Gastroesophageal sphincter (tissue), 3 donors: ENCODE measurements around the gene SND1.

Experiments used
- CTCF ChIP-seq, 4 experiments: fragments of 200-600 bp in 2 of 4; fragments of 450-650 bp in 2 of 4; sonication (generic) in 1 of 4; IDR thresholded peaks; one replicate each; pipeline ENCODE4 v1.5.1; 2017 to 2019; ENCODE audit warnings: antibody characterized with exemption in 4 of 4, mild to moderate bottlenecking in 2 of 4, moderate library complexity in 2 of 4
- EP300 ChIP-seq: sonication (generic); formaldehyde crosslinking; IDR thresholded peaks from one replicate; pipeline ENCODE4 v1.6.1; 2017; ENCODE audit warnings: antibody characterized with exemption, mild to moderate bottlenecking
- POLR2A ChIP-seq, 2 donors: fragments of 450-650 bp; IDR thresholded peaks; one replicate each; pipeline ENCODE4 v1.6.1; 2017; ENCODE audit warnings: antibody characterized with exemption in 2 of 2, mild to moderate bottlenecking in 2 of 2, moderate library complexity in 1 of 2
- POLR2AphosphoS5 ChIP-seq: sonication (generic); formaldehyde crosslinking; IDR thresholded peaks from one replicate; pipeline ENCODE4 v1.6.1; 2017; ENCODE audit warnings: antibody characterized with exemption

- TF ChIP-seq CTCF (IDR thresholded peaks at IDR 0.05) = no peak
- no peak for TF ChIP-seq POLR2A (IDR thresholded peaks at IDR 0.05)
- TF ChIP-seq EP300 = no peak
- no peak for TF ChIP-seq POLR2AphosphoS5
Measured at GRCh38 chr7:127755965-127756364, 104.0 kb downstream of the SND1 start.
